HG03558 (cell line): ENCODE results near the gene UTS2B.
A peak's percentile ranks its signal among the peaks of the same experiment; 100 is the strongest.
"Not testable (repeated sequence)": the region's sequence is repeated elsewhere in the genome, so short reads cannot be mapped to it uniquely, and the experiment has no call there.

ENCODE experiments used
- ATAC-seq: cut with Tn5 transposase; IDR thresholded peaks from one replicate; pipeline ENCODE4 v1.9.1; 2021; ENCODE audit warnings: moderate number of reproducible peaks; ENCODE audit not compliant: unreplicated experiment; ENCODE audit errors: extremely low read depth

The UTS2B gene

GRCh38 chr3:191290311-191291025 is 39.9 kb downstream of the UTS2B start:
- peak; percentile 63 for ATAC-seq

GRCh38 chr3:191283400-191283799 is 46.9 kb downstream of the UTS2B start:
- ATAC-seq = no peak

- ATAC-seq = no peak
Observed at GRCh38 chr3:191282251-191283185, 47.8 kb downstream of the UTS2B start.

- ATAC-seq = no peak
Observed at GRCh38 chr3:191280882-191281281, 49.4 kb downstream of the UTS2B start.

GRCh38 chr3:191280111-191280510 is 50.2 kb downstream of the UTS2B start:
- no peak for ATAC-seq

- no peak for ATAC-seq
Observed at GRCh38 chr3:191275751-191276150, 54.6 kb downstream of the UTS2B start.

GRCh38 chr3:191275244-191275643 is 55.1 kb downstream of the UTS2B start:
- ATAC-seq = not testable (repeated sequence)

- peak; percentile 44 for ATAC-seq
Observed at GRCh38 chr3:191269289-191270085, 60.8 kb downstream of the UTS2B start.

GRCh38 chr3:191268737-191269136 is 61.6 kb downstream of the UTS2B start:
- no peak for ATAC-seq

- ATAC-seq = no peak
Observed at GRCh38 chr3:191263850-191264249, 66.5 kb downstream of the UTS2B start.

GRCh38 chr3:191263365-191263764 is 67.0 kb downstream of the UTS2B start:
- peak; percentile 81 for ATAC-seq

- ATAC-seq = no peak
Observed at GRCh38 chr3:191262650-191263049, 67.7 kb downstream of the UTS2B start.

GRCh38 chr3:191261304-191261638 is 69.1 kb downstream of the UTS2B start:
- ATAC-seq = no peak

GRCh38 chr3:191260431-191261303 is 69.7 kb downstream of the UTS2B start:
- ATAC-seq = no peak

GRCh38 chr3:191259486-191259885 is 70.8 kb downstream of the UTS2B start:
- ATAC-seq = no peak

GRCh38 chr3:191257286-191257685 is 73.0 kb downstream of the UTS2B start:
- no peak for ATAC-seq

GRCh38 chr3:191256405-191256804 is 73.9 kb downstream of the UTS2B start:
- ATAC-seq = no peak

- no peak for ATAC-seq
Observed at GRCh38 chr3:191255156-191255555, 75.2 kb downstream of the UTS2B start.

- no peak for ATAC-seq
Observed at GRCh38 chr3:191254098-191254873, 76.0 kb downstream of the UTS2B start.
